GM10248 (cell line): Measurements from ENCODE around the gene SERPINB10.

Experiments used
- CTCF ChIA-PET: fragments of 300-600 bp; sonication (Branson Sonifier 250); formaldehyde crosslinking; extraction: SDS; loops from one replicate; lab custom pipeline; 2021; ENCODE audit warnings: antibody characterized with exemption; lab: Yijun Ruan, JAX
- POLR2A ChIA-PET: fragments of 350-650 bp; sonication (Branson Sonifier 250); formaldehyde crosslinking; extraction: SDS; loops from one replicate; lab custom pipeline; 2020; ENCODE audit warnings: antibody characterized with exemption; lab: Yijun Ruan, JAX
- DNase-seq: peaks from one replicate; pipeline ENCODE4 v3.0.0; 2012; ENCODE audit errors: extremely low spot score
- CTCF ChIP-seq: IDR thresholded peaks from 2 replicates; pipeline ENCODE4 v1.5.1; 2012; ENCODE audit warnings: mild to moderate bottlenecking, low read depth; ENCODE audit errors: extremely low read depth, missing control alignments, control extremely low read depth

SERPINB10 gene

GRCh38 chr18:63879709-63880108 is 28.0 kb upstream of the SERPINB10 start:
- CTCF ChIA-PET: interaction anchor here (0.9 kb wide), 1 partner anchor 84 kb away, joined by 3 read pairs; no protein-coding TSS in a partner anchor
- TF ChIP-seq CTCF: no peak
- POLR2A ChIA-PET: no interaction called here

DNA sequence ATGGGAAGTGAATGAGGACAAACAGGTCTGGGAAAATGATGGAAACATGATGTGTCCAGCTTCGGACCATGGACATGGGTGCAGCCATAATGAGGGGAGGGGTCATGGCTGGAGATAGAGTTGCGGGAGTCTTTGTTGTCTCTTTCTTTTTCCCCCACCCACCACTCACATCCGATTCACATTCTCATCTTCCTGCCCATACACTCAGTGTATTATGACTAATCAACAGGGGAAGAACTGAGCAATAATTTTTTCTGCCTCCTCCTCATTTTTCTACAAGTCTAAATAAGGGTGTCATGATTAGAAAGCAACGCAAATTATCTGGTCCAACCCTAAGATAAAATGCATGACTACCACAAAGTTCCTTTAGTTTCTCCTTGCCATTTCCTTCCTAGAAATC is 25.9 kb upstream of the SERPINB10 start:
- CTCF ChIA-PET: no interaction called here
- no peak for TF ChIP-seq CTCF
- no peak for DNase-seq
- POLR2A ChIA-PET: no interaction called here

More at GRCh38 chr18:63879709-63880108, 28.0 kb upstream of the SERPINB10 start:
- no peak for DNase-seq

DNA sequence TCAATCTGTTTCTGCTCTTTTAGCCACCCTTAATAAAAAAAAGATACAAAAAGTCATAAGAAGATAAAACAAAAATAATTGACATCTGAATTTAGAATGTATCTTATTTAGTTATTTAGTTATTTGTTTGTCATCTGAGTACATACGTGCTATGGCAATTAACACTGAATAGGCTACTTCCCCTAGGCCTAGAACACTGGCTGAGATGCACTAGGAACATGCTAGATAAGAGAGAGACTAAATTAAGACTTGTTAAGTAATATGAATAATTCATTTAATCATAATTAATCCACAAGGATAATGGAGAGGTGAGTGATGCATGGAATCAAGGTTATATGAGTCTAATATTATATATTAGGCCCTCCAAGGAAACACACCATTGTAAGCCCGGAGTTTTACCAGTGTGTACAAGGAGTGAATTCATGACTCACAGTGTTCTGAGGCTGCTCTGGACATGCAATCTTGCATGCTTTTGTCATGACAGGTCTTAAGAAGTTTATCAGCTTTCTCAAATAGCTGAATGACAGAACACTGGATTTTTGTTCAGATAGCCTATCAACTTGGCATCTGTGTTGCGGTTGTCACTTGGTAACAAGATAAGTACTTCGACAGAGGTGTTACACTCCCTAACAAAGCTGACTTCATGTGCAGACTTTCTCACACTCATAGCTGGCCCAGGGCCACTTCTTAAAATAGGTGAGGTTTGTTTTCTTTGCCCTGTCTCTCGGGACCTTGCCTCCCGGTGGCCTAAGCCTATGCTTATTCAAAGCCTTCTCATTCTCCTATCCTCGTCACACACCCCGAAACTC is 25.2 kb upstream of the SERPINB10 start:
- ChIA-PET POLR2A (no interaction called here), CTCF (no interaction called here)
- no peak for DNase-seq
- TF ChIP-seq CTCF: no peak

DNA sequence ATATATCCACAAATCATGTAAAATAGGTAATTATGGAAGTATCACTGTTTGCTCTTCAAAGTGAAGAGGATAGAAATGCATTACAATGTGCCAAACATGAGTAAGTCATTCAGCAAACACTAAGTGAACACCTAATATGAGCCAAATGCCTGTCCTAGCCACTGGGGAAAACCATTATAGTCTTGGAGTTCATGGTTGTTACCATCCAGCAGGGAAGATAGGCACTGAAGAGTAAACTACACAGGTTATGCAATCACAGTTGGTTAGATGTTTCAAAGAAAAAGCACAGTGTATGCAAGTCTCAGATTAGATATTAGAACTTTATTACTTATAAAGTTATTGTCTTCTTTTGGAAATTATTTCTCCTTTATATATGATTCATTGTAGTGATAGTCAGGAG is 24.1 kb upstream of the SERPINB10 start:
- DNase-seq: no peak
- POLR2A ChIA-PET: no interaction called here
- CTCF ChIA-PET: interaction anchor here (1.6 kb wide), 1 partner anchor 25 kb away, joined by 6 read pairs; no protein-coding TSS in a partner anchor
- TF ChIP-seq CTCF: no peak

GRCh38 chr18:63887424-63887823 is 20.3 kb upstream of the SERPINB10 start, which contains the start of gene SERPINB2:
SERPINB2 (plus strand) TSS chr18:63887705; CDS start chr18:63891445, 3,740 bp downstream.
- ChIA-PET POLR2A (no interaction called here), CTCF (interaction anchor here (1.5 to 4.5 kb wide), 3 partner anchors 10 to 108 kb away, joined by 5 to 38 read pairs (median 7); no protein-coding TSS in a partner anchor)

More at GRCh38 chr18:63887424-63887823, 20.3 kb upstream of the SERPINB10 start, which contains the start of gene SERPINB2:
- DNase-seq: no peak
- TF ChIP-seq CTCF: no peak
